AML-193 (cell line): ENCODE measurements around the gene GATA2.

Experiments used
- DNase-seq, 2 experiments: peaks; one replicate each; lab custom pipeline; 2025; lab: John Stamatoyannopoulos, UW

The GATA2 gene

DNA sequence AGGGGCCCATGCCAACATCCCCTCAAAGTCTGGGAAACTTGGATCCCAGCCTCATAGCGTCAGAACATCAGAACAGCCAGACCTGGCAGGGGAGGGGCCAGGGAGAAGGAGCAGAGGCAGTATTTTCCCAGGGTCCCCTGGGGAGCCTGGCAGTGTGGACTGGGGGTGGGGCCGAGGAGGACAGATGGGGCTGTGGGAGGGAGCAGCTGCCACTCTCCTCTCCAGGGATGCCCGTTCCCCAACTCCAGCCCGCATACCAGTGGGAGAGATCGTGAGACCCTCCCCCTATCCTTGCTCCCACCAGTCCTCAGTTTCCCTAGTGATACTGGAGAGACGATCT, 19.9 kb downstream of the GATA2 start:
- DNase-seq = no peak

GRCh38 chr3:128472449-128473179, 20.4 kb downstream of the GATA2 start:
- no peak for DNase-seq

- no peak for DNase-seq
These were observed 21.3 kb downstream of the GATA2 start for GRCh38 chr3:128471720-128472119.

- DNase-seq = no peak
These were observed 21.9 kb downstream of the GATA2 start for GRCh38 chr3:128471110-128471509.

GRCh38 chr3:128470134-128470899, 22.7 kb downstream of the GATA2 start:
- DNase-seq = no peak

DNA sequence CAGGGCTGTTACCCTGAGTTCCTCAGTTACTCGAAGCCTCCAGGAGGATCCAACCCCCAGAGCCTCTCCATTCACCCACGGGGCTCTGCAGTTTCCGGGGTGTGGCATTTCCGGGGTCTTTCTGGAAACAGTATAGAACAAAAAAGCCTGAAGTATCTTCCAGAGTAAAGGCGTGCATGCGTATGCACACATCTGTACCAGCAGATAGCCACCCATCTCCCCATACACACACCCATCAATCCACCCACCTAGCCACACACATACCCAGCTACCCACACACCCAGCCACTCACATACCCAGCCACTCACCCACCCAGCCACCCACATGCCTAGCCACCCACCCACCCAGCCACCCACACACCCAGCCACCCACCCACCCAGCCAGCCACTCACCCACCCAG, 23.4 kb downstream of the GATA2 start:
- DNase-seq = no peak

DNA sequence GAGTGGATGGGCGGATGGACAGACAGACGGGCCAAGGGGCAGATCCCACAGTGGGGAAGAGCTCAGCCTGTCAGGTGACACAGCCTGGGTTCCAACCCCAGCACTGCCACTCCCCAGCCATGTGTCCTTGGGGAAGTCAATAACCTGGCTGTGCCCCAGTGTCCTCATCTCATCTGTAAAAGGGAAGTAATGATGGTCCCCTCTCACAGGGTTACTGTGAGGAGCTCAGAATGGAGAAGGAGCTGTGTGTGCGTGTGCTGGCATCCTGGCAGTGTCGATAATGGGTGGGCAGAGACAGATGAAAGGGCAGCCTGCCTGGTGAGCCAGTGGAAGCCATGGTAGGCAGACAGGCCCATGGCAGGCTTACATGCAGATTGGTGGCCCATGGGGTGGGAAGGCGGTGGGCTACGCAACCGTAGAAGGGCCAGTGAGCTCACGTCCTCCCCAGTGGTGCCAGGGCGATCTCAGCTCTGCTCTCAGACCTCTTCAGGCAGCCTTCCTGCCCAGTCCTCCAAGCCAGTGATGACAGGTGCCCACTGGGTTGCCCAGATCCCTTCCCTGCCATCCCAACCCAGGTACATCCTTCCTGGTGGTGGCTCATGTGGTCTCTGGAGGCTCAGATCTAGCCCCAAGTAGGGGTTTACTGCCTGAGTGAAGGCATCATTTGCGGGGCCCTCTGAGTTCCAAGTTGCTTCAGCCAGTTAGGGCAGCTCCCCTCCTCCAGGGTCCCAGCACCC, 24.0 kb downstream of the GATA2 start:
- no peak for DNase-seq

DNA sequence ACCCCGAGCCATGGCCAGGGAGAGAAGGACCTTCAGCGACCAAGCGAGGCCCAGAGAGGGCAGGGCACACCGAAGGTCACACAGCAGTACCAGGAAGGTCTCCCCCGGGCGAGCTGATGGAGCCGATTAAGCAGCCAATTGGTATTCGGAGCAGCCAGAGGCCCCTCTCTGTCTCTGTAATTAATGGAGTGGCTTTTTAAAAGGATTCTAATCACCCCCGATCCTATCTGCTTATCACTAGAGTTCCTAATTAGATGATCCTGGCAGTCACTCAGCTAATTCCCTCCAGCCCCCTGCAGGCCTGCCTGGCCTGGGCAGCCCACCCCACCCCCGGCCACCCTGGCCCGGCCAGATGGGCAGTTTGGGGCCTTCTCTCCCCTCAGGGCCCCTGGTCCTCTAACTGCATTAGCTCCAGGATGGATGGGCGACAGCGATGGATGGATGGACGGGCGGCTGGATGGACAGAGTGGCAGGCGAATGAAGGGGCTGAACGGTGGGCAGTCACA, 24.7 kb downstream of the GATA2 start:
- DNase-seq = no peak

DNA sequence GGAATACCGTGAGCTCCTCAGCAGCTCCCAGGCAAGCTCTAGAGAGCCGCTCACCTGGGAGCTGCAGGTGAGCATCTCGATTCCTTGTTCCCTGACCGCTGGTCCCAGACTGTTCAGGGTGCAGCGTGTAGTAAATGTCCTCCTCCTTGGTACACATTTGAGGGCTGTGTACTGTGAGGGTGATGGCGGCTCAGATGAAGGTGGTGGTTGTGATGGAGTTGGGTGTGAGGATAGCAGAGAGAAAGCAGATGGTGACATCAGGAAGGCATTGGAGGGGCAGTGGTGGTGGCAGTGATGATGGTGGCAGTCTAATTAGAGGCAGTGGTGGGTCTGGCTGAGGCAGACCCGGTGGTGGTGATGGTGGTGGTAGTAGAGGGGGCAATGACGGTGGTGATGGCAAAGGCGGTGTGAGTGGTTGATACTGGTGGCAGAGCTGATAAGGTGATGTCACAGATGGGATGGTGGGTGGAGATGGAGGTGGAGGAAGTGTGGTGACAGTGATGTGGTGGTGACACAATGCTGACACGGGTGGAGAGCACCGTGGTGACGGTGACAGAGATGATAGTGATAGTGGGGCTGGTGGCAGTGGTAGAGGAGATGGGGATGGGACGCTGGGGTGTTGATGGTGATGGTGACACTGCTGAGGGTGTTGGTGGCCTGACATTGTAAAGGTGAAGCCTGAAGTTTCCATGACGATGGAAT, 26.0 kb downstream of the GATA2 start, which contains the start of gene DNAJB8:
Gene DNAJB8, minus strand, starts transcription at position 51 of the 702 bp plus-strand sequence. CDS start 3,645 bp downstream, outside the sequence.
- DNase-seq = no peak

DNA sequence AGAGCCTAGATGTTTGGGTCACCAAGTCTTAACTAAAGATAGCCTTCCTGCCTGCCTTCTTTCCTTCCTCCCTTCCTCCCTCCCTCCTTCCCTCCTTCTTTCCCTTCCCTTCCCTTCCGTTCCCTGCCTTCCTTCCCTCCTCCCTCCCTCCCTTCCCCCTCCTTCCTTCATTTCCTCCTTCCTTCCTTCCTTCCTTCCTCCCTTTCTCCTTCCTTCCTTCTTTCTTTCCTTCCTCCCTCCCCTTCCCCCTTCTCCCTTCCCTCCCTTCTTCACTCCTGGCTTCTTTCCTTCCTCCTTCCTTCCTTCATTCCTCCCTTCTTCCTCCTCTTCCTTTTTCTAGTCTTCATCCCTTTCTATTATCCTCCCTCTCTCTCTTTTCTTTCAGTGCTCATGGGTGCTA, 28.3 kb downstream of the GATA2 start:
- no peak for DNase-seq

- DNase-seq = no peak
These were observed 28.8 kb downstream of the GATA2 start for GRCh38 chr3:128464188-128464587.

GRCh38 chr3:128463771-128464170, 29.2 kb downstream of the GATA2 start:
- DNase-seq = no peak

DNA sequence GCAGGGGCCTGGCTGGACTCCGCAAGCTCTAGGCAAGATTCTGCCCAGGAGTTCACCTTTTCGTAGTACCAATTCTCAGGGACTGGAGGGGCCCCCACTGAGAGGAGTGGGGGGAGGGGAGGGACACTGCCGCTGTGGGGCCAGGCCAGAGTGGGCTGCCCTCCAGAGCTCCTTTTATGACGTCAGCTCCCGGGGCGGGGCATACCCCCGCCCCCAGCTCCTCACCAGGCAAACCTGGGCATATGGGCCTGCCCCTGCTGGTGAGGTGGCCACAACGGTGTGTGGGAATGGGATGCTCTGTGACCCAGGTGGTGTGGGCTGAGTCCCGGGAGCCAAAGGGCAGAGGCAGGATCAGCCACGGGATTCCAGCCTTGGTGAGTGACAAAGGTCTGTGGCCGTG, 29.6 kb downstream of the GATA2 start:
- no peak for DNase-seq

GRCh38 chr3:128462931-128463330, 30.1 kb downstream of the GATA2 start:
- DNase-seq = no peak

DNA sequence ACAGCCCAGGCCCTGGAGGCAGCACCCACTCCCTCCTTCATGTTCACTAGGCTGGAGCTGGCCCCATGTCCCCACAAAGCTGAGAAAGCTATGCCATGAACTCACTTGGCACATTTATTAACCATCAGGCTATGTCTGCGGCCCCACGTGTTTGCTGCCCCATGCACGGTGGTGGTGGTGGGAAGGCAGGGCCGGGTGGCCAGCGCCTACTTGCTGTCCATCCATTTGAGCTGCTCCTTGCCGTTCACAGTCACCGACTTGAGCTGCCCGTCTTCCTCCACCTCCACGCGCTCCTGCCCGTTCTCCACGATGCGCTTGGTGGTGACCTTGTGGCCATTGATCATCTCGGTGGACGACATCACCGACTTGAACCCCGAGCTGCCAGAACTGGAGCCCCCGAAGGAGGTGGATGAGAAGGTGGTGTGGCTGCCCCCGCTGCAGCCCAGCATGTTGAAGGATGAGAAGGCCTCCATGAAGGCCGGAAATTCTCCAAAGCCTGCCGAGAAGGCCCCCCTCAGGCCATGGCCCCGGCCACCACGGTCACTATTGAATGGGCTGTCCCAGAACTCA, 30.6 kb downstream of the GATA2 start:
- no peak for DNase-seq

GRCh38 chr3:128461731-128462130, 31.3 kb downstream of the GATA2 start:
- no peak for DNase-seq

DNA sequence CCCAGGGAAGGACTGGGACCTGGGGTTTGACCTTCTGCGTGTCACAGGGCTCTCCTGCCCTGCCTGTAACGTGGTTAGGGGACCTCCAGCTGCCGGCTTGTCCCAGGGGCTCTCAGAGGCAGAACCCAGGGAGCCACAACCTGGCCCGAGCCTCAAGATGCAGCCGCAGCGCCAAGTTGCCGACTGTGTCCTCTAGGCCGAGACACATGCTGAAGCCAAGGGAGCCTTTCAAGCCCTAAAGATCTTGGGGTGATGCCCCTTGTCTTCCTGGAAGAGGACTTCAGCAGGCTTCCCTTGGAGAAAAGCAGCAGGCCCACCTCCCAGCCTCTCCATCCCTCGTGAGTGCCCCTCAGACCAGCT, 33.6 kb downstream of the GATA2 start:
- DNase-seq = no peak

DNA sequence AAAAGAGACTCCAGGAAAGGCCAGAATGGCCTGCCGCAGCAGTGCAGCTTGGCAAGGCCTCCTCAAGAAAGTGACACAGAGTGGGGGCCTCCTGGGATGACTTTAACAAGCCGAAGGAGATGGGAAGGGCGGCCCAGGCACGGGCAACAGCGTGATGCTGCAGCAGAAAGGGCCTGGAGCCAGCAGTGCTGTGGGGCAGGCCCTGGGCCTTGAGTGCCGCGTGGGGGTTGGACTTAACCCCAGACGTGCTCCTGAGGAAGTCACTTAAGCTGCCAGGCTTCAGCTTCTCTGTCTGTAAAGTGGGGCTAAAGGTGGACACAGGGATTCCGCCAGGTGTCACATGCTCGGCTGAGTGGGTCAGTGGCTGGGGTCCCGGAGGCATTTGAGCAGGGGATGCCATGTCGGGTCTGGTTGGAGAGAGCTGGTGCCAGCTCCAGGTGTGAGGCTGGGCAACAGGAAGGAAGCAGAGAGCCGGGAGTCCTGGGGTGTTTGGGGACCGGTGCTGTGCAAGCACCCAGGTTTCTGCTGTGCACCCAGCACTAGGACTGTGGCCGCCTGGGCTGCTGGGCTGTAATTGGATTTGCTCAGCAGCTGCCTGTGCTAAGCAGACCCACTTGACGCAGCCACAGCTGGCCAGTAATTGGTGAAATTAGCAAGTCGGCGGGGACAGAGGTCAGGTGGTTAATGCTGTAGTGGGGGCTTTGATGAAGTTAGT, 34.1 kb downstream of the GATA2 start:
- no peak for DNase-seq

DNA sequence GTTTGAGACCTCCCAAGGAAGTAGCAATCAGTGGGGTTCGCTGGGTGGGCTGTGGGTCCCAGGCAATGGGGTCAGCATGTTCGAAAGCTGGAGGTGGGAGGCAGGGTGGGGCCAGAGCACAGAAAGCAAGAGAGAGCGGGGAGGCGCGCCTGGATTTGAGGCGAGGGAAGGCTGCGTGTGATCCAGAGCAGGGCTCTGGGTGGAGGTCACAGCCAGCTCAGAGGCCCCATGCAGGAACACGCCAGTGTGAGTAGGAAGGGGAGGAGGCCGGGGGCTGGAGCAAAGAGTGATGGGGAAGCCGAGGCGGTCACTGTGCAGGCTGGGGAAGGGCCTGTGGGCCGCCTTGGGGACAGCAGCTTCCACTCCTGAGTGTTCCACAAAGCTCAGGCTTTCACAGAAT, 35.1 kb downstream of the GATA2 start:
- DNase-seq = no peak

- DNase-seq = no peak
These were observed 36.0 kb downstream of the GATA2 start for GRCh38 chr3:128456776-128457715.
